ENCODE results near the gene NPM1.

Gene NPM1

DNA sequence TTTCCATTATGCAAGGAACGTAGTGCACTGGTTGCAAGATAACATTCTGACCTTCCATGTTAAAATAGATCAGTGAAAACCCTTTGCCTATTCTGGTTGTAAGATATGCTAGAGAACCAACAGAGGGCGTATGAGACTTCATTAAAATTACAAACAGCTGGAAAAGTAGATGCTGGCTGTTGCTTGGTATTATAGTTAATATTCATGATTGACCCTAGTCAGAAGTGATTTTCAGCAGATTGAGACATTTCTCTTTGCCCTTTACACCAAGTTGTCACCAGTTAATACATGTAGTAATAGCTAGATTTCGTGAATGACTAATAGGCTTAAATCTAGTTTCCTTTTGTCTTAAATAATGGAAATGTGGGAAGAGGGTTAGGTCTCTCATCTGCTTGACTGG, 18.0 kb downstream of the NPM1 start:
- H3K27ac ChIP-seq = no peak overlapping the region
- no peak overlapping the region for H3K4me3 ChIP-seq (ENCODE audit: low read depth, low read length)
- peaks cover 72% of the 10 kb centered on the region for H3K36me3 ChIP-seq
- TF ChIP-seq, protein P1, sequence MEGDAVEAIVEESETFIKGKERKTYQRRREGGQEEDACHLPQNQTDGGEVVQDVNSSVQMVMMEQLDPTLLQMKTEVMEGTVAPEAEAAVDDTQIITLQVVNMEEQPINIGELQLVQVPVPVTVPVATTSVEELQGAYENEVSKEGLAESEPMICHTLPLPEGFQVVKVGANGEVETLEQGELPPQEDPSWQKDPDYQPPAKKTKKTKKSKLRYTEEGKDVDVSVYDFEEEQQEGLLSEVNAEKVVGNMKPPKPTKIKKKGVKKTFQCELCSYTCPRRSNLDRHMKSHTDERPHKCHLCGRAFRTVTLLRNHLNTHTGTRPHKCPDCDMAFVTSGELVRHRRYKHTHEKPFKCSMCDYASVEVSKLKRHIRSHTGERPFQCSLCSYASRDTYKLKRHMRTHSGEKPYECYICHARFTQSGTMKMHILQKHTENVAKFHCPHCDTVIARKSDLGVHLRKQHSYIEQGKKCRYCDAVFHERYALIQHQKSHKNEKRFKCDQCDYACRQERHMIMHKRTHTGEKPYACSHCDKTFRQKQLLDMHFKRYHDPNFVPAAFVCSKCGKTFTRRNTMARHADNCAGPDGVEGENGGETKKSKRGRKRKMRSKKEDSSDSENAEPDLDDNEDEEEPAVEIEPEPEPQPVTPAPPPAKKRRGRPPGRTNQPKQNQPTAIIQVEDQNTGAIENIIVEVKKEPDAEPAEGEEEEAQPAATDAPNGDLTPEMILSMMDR (IDR thresholded peaks at IDR 0.05; ENCODE audit: low read depth, low read length) = no peak
- no peaks in the 10 kb centered on the region for H3K9me3 ChIP-seq (ENCODE audit: severe bottlenecking)
- no peaks in the 10 kb centered on the region for H3K27me3 ChIP-seq (ENCODE audit: insufficient read depth, low read depth, severe bottlenecking)
- DNase-seq = no peak

DNA sequence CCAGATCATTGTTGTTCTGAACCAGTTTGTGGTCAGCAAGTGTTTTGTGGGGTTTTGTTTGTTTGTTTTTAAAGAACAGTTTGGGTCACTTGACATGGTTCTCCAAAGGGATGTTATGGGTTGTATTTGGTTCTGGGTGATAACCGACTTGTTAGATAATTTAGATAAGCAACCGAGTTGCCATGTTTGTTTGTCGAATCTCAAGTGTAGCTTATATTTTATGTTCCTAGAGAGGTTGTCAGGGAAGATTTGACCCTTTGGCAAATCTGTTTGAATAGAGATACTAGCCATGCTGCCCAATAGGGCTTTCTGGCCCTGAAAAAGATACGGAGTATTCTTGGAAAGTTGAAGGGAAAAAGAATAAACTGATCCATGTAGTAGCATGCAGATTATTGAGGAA, 19.6 kb downstream of the NPM1 start:
- Histone ChIP-seq H3K4me3 (ENCODE audit: low read depth, low read length) (no peak overlapping the region), H3K9me3 (ENCODE audit: severe bottlenecking) (no peaks in the 10 kb centered on the region), H3K27me3 (ENCODE audit: insufficient read depth, low read depth, severe bottlenecking) (no peaks in the 10 kb centered on the region), H3K27ac (no peak overlapping the region), H3K36me3 (peaks cover 74% of the 10 kb centered on the region)
- TF ChIP-seq, protein P1 (IDR thresholded peaks at IDR 0.05; ENCODE audit: low read depth, low read length) = no peak
- no peak for DNase-seq

DNA sequence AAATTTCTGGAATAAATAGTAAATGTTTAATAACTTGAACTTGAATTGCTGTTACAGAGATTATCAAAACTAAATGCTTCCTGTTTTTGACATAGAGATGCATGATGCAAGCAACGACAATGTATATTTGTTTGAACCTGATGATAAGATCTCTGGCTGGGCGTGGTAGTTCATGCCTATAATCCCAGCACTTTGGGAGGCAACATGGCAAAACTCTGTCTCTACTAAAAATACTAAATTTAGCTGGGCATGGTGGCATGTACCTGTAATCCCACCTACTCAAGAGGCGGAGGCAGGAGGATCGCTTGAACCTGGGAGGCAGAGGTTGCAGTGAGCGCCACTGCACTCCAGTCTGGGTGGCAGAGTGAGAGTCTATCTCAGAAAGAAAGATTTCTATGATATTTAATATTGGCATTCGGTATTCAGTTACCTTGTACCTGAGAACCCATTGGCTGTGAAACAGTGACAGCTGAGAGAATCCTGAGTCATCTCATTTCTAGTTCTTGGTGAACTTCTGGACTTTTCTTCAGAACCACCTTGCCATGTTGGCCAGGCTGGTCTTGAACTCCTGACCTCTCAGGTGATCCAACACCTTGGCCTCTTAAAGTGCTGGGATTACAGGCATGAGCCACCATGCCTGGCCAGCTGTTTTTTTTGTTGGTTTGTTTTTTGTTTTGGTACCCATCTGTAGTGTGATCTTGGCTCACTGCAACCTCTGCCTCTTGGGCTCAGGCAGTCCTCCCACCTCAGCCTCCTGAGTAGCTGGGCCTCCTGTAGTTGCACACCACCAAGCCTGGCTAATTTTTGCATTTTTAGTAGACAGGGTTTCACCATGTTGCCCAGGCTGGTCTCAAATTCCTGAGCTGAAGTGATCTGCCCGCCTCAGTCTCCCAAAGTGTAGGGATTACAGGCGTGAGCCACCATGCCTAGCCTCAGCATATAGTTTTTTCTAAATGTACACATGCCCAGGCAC, 21.8 kb downstream of the NPM1 start:
- Histone ChIP-seq H3K4me3 (ENCODE audit: low read depth, low read length) (no peak overlapping the region), H3K9me3 (ENCODE audit: severe bottlenecking) (no peaks in the 10 kb centered on the region), H3K27ac (no peak overlapping the region), H3K36me3 (peaks cover 91% of the 10 kb centered on the region), H3K27me3 (ENCODE audit: insufficient read depth, low read depth, severe bottlenecking) (no peaks in the 10 kb centered on the region)
- TF ChIP-seq, protein P1 (IDR thresholded peaks at IDR 0.05; ENCODE audit: low read depth, low read length) = no peak
- no peak for DNase-seq

DNA sequence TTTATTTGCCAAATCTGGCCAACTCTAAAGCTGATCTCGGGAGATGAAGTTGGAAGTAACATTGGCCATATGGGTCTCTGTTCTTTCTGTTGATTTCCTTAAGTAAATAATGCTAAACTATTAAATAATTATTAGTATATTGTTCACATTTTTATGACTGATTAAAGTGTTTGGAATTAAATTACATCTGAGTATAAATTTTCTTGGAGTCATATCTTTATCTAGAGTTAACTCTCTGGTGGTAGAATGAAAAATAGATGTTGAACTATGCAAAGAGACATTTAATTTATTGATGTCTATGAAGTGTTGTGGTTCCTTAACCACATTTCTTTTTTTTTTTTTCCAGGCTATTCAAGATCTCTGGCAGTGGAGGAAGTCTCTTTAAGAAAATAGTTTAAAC, 22.5 kb downstream of the NPM1 start:
- DNase-seq = no peak
- H3K4me3 ChIP-seq (ENCODE audit: low read depth, low read length) = no peak overlapping the region
- no peaks in the 10 kb centered on the region for H3K9me3 ChIP-seq (ENCODE audit: severe bottlenecking)
- H3K27me3 ChIP-seq (ENCODE audit: insufficient read depth, low read depth, severe bottlenecking) = no peaks in the 10 kb centered on the region
- no peak overlapping the region for H3K27ac ChIP-seq
- TF ChIP-seq, protein P1 (IDR thresholded peaks at IDR 0.05; ENCODE audit: low read depth, low read length) = no peak
- peaks cover 85% of the 10 kb centered on the region for H3K36me3 ChIP-seq

DNA sequence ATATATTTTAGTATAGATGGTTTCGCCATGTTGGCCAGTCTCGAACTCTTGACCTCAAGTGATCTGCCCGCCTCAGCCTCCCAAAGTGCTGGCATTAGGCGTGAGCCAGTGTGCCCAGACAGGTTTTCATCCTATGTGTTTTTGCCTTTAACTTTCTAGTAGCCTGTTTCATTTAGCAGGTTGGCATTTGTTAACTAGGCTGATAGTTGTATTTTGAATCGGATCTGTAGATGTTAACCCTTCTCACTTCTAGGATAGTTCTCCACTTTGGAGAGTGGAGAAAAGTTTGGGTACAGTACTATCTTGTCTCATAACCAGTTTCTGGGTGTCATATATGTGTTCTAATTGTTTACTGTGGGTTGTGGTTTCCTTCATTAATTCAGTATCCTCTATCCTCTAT, 24.5 kb downstream of the NPM1 start:
- Histone ChIP-seq H3K27ac (no peak overlapping the region), H3K4me3 (ENCODE audit: low read depth, low read length) (no peak overlapping the region), H3K9me3 (ENCODE audit: severe bottlenecking) (no peaks in the 10 kb centered on the region), H3K36me3 (peaks cover 65% of the 10 kb centered on the region), H3K27me3 (ENCODE audit: insufficient read depth, low read depth, severe bottlenecking) (no peaks in the 10 kb centered on the region)
- TF ChIP-seq, protein P1 (IDR thresholded peaks at IDR 0.05; ENCODE audit: low read depth, low read length) = no peak
- DNase-seq = no peak

All from WERI-Rb-1 (cell line).